GM12892 (cell line): ENCODE results near the gene CDH4.

Experiments used
- POLR2A ChIP-seq: IDR thresholded peaks from 2 replicates; pipeline ENCODE4 v1.6.1; 2011; ENCODE audit warnings: low read depth, low read length, control low read depth
- POLR2AphosphoS5 ChIP-seq: IDR thresholded peaks from 2 replicates; pipeline ENCODE4 v1.6.1; 2011; ENCODE audit warnings: low read depth, low read length, control low read depth
- TAF1 ChIP-seq: IDR thresholded peaks from 2 replicates; pipeline ENCODE4 v1.6.1; 2011; ENCODE audit warnings: low read depth, mild to moderate bottlenecking, control low read depth, low read length, borderline replicate concordance

DNA sequence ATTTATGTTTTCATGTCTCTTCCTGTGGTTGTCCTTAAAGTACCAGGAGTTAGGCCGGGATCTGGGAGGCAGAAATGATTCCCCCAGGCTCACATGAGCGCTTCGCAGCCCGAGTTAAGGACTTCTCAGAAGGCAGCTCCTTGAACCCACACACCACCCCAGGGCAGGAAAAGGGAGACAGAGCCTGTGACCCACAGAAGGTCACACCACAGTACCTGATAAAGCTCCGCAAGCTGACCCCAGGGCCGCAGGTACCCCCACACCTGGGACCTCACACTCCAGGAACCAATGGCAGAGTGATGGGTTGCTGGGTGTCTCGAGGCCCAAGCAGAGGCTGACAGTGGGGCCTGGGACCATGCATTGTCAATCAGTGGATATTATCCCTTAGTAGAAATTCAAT lies 207.6 kb downstream of the CDH4 start:
- TF ChIP-seq POLR2AphosphoS5: no peak
- TF ChIP-seq TAF1: no peak
- TF ChIP-seq POLR2A: no peak
